Heart left ventricle (tissue), 16 donors: ENCODE measurements around the gene TMOD3. TPM values are rescaled to one million over a fixed set of nuclear protein-coding genes. Genes with fewer than 3 reads are reported as not detected.

ENCODE experiments used
- ATAC-seq, 4 donors: fragments of 200-7000 bp; cut with Tn5 transposase; one replicate each; pipeline ENCODE4 v1.9.1; 2020 to 2022; ENCODE audit warnings: moderate library complexity in 4 of 4, mild to moderate bottlenecking in 3 of 4, moderate number of reproducible peaks in 1 of 4
- DNase-seq, 5 donors: peaks; one replicate each; pipeline ENCODE4 v3.0.0-alpha.2; 2020
- H3K27ac ChIP-seq, 12 donors: fragments of 200-600 bp; sonication (generic) in 4 of 12; one replicate each; pipeline versions ENCODE4 v1.5.0 to v1.8.0; 2016 to 2022; ENCODE audit warnings: mild to moderate bottlenecking in 2 of 12
- H3K27me3 ChIP-seq, 9 donors: fragments of 200-600 bp; sonication (generic) in 2 of 9; one replicate each; pipeline versions ENCODE4 v1.5.1 to v1.8.0; 2016 to 2022; ENCODE audit warnings: mild to moderate bottlenecking in 3 of 9
- H3K36me3 ChIP-seq, 9 donors: fragments of 200-600 bp; sonication (generic) in 2 of 9; one replicate each; pipeline versions ENCODE4 v1.5.0 to v1.8.0; 2018 to 2022; ENCODE audit warnings: mild to moderate bottlenecking in 2 of 9
- H3K4me1 ChIP-seq, 12 donors: fragments of 200-600 bp; sonication (generic) in 4 of 12; one replicate each; pipeline versions ENCODE4 v1.5.0 to v1.8.0; 2016 to 2022; ENCODE audit warnings: mild to moderate bottlenecking in 3 of 12
- H3K4me3 ChIP-seq, 12 donors: fragments of 200-600 bp; sonication (generic) in 4 of 12; one replicate each; pipeline versions ENCODE4 v1.5.0 to v1.8.0; 2017 to 2022; ENCODE audit warnings: mild to moderate bottlenecking in 9 of 12, moderate library complexity in 4 of 12
- H3K9me3 ChIP-seq, 12 donors: fragments of 200-600 bp; sonication (generic) in 4 of 12; one replicate each; pipeline versions ENCODE4 v1.5.0 to v1.8.0; 2016 to 2022; ENCODE audit warnings: mild to moderate bottlenecking in 1 of 12
- POLR2A ChIP-seq, 2 donors: fragments of 450-650 bp; IDR thresholded peaks; one replicate each; pipeline ENCODE4 v1.6.1; 2017; ENCODE audit warnings: antibody characterized with exemption in 2 of 2, mild to moderate bottlenecking in 2 of 2, moderate library complexity in 2 of 2
- WGBS, 4 donors: extraction: QIAGEN DNeasy Blood & Tissue Kit in 2 of 4; methylation state at CpG; one replicate each; pipeline versions ENCODE4 v1.1.5 to v1.1.7; 2013 to 2018; 5-methylcytosine and 5-hydroxymethylcytosine counted together
- intact Hi-C, 10 donors: fragments of 100-400 bp; cut with DNase I; formaldehyde crosslinking; loops; one replicate each; pipeline versions ENCODE4 v1.11.1 to v1.14.2; 2022
- long read RNA-seq, 3 donors: library from polyadenylated mRNA; unstranded; transcript quantifications; one replicate each; pipeline ENCODE4 v2.0.0, GENCODE V29; 2020 to 2021
- polyA plus RNA-seq, 2 donors: library from polyadenylated mRNA; stranded (reverse); fragments of 200-250 nt; gene quantifications; one replicate each; pipeline ENCODE4 v1.2.3, GENCODE V29; 2013
- total RNA-seq, 9 donors: library from RNA; depleted of rRNA in 2 of 9; stranded (reverse); fragments of >200 nt in 2 of 9; fragmentation: NEBNext Ultra II Directional in 3 of 9; extraction: Animal tissue kit (Norgen Biotek cat#: 25700) in 3 of 9; gene quantifications; one replicate each; pipeline versions ENCODE4 v1.1.0 to v1.2.4, GENCODE V29; 2016 to 2023
- TF ChIP-seq, protein P1 (sequence below), 12 donors: fragments of 200-600 bp; sonication (generic) in 4 of 12; IDR thresholded peaks; one replicate each; pipeline versions ENCODE4 v1.5.0 to v1.8.0; 2018 to 2022; ENCODE audit warnings: antibody characterized with exemption in 12 of 12, mild to moderate bottlenecking in 5 of 12
- donor health status: ischemic (EF 13 %, LVEDD 7.1; RV severe dilation, severe dysfunction).
- donor health status: healthy with polysubstance abuse.
- donor health status: DM: no; HTN: yes; CAD: no.
- donor health status: DM: no; HTN: no; CAD: no.
- donor health status: ischemic (EF 25% LVEDD 6.9; RV normal size, moderate dysfunction).
- donor health status: ischemic (EF 25% LVEDD 5.7; RV mildly dilated, moderate dysfunction).
- donor health status: healthy.
- donor health status: DM: yes; HTN: yes; CAD: no.
- donor health status: ischemic (EF 35%, LVEDD 5.7; RV mildly dilated, moderate dysfunction).
- donor health status: nonischemic (EF 11% LVEDD 7.7; RV severe dilation, severe dysfunction).
- donor health status: DM: yes; HTN: yes; CAD: no.
- donor health status: PGD.
- donor health status: ischemic (EF 29% LVEDD 5.4; RV normal size, mild dysfunction).
- donor health status: nonischemic (EF 23%, LVEDD 6.1; RV moderate dilation, normal function).

TMOD3 gene
- total RNA-seq (10 to 100 TPM; 12.1 to 34.8 (median 21.4) TPM), polyA plus RNA-seq (10 to 100 TPM in 1 of 2 donors, 1 to 10 TPM in 1; 6.3 to 36.5 TPM)
- long read RNA-seq, donor 1, full-length matches to known transcripts = 8 of 18 reads
- long read RNA-seq, donor 1, partial matches to known transcripts = 2 of 18 reads
- long read RNA-seq, donor 1, other reads (novel, unspliced or antisense) = 8 of 18 reads
- long read RNA-seq, donor 2, full-length matches to known transcripts = 15 of 18 reads
- long read RNA-seq, donor 2, partial matches to known transcripts = 2 of 18 reads
- long read RNA-seq, donor 2, other reads (novel, unspliced or antisense) = 1 of 18 reads
- long read RNA-seq, donor 3, full-length matches to known transcripts = 7 of 7 reads
- long read RNA-seq, donor 3, partial matches to known transcripts = 0 of 7 reads
- long read RNA-seq, donor 3, other reads (novel, unspliced or antisense) = 0 of 7 reads

DNA sequence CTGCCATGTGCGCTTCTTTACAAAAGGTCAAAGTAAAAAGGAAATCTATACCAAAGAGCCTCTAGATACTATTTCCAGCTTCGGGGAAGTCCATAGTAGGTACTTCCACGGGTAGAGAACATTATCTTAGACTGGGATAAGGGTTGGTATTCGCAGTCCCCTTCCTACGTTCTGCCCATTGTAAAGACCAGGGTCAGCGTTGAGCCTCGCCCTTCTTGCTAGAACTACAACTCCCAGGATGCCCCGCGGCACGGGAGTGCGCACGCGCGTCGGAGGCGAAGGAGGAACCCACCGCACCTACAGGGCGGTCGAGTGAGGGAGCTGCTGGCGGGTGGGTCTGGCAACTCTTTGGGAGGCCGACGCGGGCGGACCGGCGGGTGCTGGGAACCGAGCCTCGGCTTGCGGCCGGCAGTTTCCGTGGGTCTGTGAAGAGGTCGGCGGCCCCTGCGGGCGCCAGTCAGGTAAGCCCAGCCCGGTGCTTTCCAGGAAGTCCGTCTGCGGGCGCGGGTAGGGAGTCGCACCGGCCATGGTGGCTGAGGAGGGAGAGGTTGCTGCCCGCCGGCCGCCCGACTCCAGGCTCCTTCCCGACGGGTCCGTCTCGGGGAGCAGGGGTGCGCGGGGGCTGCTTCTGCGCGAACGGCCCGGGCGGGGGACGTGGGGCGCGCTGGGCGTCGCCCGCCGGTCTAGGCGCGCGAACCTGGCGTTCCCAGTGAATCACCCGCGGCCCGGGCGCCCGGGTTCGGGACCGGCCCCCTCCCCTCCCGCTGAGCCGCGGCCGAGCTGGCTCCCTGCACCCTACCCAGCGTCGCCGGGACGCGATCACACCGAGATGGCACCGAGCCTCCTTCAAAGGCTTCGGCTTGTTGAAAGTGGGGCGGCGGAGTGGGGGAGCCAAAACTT lies at the start of gene TMOD3:
Gene TMOD3, plus strand, starts transcription at position 278 of the 900 bp plus-strand sequence. CDS start 33,232 bp downstream, outside the sequence.
- Histone ChIP-seq H3K9me3 (no peaks in the 10 kb centered on the region), H3K27ac (peak within 1 kb of the TSS; percentile 83 to 98 (median 93)), H3K27me3 (no peaks in the 10 kb centered on the region), H3K36me3 (no peaks in the 10 kb centered on the region), H3K4me3 (peak within 1 kb of the TSS; percentile 74 to 99 (median 90)), H3K4me1 (peaks cover 6 to 48% (median 25%) of the 10 kb centered on the region in 12 donors)
- intact Hi-C loops = loop anchor here in 4 of 10 donors (5.0 to 10.0 kb wide), 2 partner anchors 48 to 55 kb away; no protein-coding TSS in a partner anchor
- 1 to 4% (median 2%) methylated on average over 29 to 89 of the region's 89 CpGs for WGBS, 4 donors
- TF ChIP-seq POLR2A (IDR thresholded peaks at IDR 0.05) = peak in 1 of 2 donors; percentile 93
- TF ChIP-seq, protein P1, sequence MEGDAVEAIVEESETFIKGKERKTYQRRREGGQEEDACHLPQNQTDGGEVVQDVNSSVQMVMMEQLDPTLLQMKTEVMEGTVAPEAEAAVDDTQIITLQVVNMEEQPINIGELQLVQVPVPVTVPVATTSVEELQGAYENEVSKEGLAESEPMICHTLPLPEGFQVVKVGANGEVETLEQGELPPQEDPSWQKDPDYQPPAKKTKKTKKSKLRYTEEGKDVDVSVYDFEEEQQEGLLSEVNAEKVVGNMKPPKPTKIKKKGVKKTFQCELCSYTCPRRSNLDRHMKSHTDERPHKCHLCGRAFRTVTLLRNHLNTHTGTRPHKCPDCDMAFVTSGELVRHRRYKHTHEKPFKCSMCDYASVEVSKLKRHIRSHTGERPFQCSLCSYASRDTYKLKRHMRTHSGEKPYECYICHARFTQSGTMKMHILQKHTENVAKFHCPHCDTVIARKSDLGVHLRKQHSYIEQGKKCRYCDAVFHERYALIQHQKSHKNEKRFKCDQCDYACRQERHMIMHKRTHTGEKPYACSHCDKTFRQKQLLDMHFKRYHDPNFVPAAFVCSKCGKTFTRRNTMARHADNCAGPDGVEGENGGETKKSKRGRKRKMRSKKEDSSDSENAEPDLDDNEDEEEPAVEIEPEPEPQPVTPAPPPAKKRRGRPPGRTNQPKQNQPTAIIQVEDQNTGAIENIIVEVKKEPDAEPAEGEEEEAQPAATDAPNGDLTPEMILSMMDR (IDR thresholded peaks at IDR 0.05) = peak in 1 of 12 donors; percentile 30
- ATAC-seq (peak; percentile 97 to 98 (median 98)), DNase-seq (peak; percentile 92 to 97 (median 94))

DNA sequence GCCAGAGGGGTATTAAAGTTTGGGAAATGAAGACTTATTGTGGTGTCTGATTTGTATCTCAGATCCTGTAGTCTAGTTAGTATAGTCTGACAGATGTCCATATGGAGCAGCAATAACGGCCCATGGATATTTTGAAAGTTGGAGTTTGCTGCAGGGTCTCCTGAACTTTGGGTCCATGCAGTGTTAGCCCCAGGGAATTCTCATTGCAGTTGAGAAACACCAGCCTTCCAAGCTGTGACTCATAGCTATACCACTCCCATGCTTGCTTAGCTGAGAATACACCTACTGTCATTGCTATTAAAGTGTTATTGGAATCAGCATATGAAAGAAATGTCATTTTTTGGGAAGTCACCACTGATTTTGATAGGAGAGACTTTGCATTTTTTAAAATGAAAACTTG lies 48.8 kb upstream of the TMOD3 start:
- H3K4me1 ChIP-seq = peaks cover 0 to 7% (median 0%) of the 10 kb centered on the region in 12 donors
- no peak overlapping the region for H3K27ac ChIP-seq
- intact Hi-C loops = loop anchor here in 1 of 10 donors (10.0 kb wide), 1 partner anchor 124 kb away; no protein-coding TSS in a partner anchor
- no peak for DNase-seq
- no peaks in the 10 kb centered on the region for H3K9me3 ChIP-seq
- H3K27me3 ChIP-seq = no peaks in the 10 kb centered on the region
- peaks cover 0 to 72% (median 40%) of the 10 kb centered on the region in 9 donors for H3K36me3 ChIP-seq
- ATAC-seq = no peak
- no peak overlapping the region for H3K4me3 ChIP-seq
- no peak for TF ChIP-seq POLR2A (IDR thresholded peaks at IDR 0.05)
- TF ChIP-seq, protein P1 (IDR thresholded peaks at IDR 0.05) = no peak
- 75 to 85% (median 80%) methylated on average over 1 of the region's 1 CpG for WGBS, 4 donors

DNA sequence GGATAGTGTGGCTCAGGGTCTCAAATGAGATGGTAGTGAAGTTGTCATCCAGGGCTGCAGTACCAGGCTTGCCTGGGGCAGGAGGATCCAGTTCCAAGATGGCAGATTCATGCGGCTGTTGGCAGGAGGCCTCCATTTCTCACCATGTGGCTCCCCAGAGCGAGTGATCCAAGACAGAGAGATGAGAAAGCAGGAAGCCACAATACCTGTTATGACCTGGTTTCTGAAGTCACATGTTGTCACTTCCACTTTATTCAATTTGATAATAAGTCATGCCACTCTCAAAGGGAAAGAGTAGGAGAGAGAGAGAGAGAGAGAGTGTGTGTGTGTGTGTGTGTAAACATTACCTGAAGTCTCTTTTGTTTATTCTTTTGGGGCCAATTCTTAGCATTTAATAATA lies 47.9 kb upstream of the TMOD3 start:
- TF ChIP-seq POLR2A (IDR thresholded peaks at IDR 0.05) = no peak
- TF ChIP-seq, protein P1 (IDR thresholded peaks at IDR 0.05) = no peak
- H3K36me3 ChIP-seq = peaks cover 0 to 76% (median 43%) of the 10 kb centered on the region in 9 donors
- H3K9me3 ChIP-seq = no peaks in the 10 kb centered on the region
- H3K4me1 ChIP-seq = peaks cover 0 to 4% (median 0%) of the 10 kb centered on the region in 12 donors
- WGBS, 4 donors = 70 to 100% (median 93%) methylated on average over 2 of the region's 2 CpGs
- DNase-seq = no peak
- no peaks in the 10 kb centered on the region for H3K27me3 ChIP-seq
- no peak overlapping the region for H3K4me3 ChIP-seq
- intact Hi-C loops = loop anchor here in 1 of 10 donors (10.0 kb wide), 1 partner anchor 123 kb away; no protein-coding TSS in a partner anchor
- ATAC-seq = no peak
- no peak overlapping the region for H3K27ac ChIP-seq
